ENCODE measurements around the gene FASTKD1. TPM values are rescaled to one million over a fixed set of nuclear protein-coding genes. Genes with fewer than 3 reads are reported as not detected.

The FASTKD1 gene
- total RNA-seq, 1 experiment from 2014 or later = 37.6 TPM

DNA sequence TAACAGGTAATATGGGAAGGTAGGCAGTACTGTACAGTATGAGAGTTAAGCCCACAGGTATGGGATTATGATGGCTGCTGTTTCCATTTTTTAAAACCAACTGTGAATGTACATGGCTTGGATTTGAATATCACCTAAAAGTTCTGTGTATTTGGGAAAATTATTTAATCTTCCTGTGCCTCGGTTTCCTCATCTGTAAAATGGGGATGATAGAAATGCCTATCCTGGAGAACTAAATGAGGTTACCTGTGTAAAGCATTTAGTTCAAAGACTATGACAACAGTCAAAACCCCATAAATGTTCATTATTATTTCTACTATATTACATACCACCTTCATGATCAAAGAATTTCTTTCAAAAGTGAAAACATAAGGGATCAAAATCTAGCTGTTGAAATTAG lies 60.6 kb downstream of the FASTKD1 start:
- intact Hi-C loops (cut with micrococcal nuclease) = no loop called here
- ATAC-seq = no peak
- Histone ChIP-seq H3K4me2 (ENCODE audit: low read length) (no peak overlapping the region), H3K9me3 (ENCODE audit: control insufficient read depth in 1 of 2, insufficient read depth in 1 of 2, low read depth in 1 of 2, low read length in 2 of 2) (no peaks in the 10 kb centered on the region), H3K4me3 (replicated peaks in 1 of 2; ENCODE audit: low read depth in 1 of 2, low read length in 2 of 2) (no peak overlapping the region), H3K27me3 (ENCODE audit: insufficient read depth, low read length) (no peaks in the 10 kb centered on the region), H3K4me1 (ENCODE audit: control insufficient read depth in 1 of 2, insufficient read depth in 2 of 2, low read length in 2 of 2) (peaks cover 7 to 25% of the 10 kb centered on the region in 2 experiments), H3K27ac (ENCODE audit: low read depth, low read length) (no peak overlapping the region), H4K20me1 (ENCODE audit: insufficient read depth) (no peaks in the 10 kb centered on the region), H2AFZ (ENCODE audit: low read depth, low read length, poor library complexity, severe bottlenecking) (no peak overlapping the region), H3K9me2 (ENCODE audit: insufficient read depth) (no peaks in the 10 kb centered on the region), H3K9ac (ENCODE audit: low read length) (no peak overlapping the region), H3K36me3 (ENCODE audit: control insufficient read depth in 1 of 2, insufficient read depth in 2 of 2, low read length in 2 of 2) (no peaks in the 10 kb centered on the region), H3K79me2 (ENCODE audit: insufficient read depth, low read length) (no peaks in the 10 kb centered on the region)
- RAD21 ChIA-PET (ENCODE audit: low non-redundant PET in 1 of 2, low total read pairs in 2 of 2, uncharacterized antibody in 2 of 2, unreplicated experiment in 2 of 2) = no interaction called here
- no peak for TF ChIP-seq FOSL1 (IDR thresholded peaks at IDR 0.05; ENCODE audit: low read depth)
- TF ChIP-seq, protein P1, sequence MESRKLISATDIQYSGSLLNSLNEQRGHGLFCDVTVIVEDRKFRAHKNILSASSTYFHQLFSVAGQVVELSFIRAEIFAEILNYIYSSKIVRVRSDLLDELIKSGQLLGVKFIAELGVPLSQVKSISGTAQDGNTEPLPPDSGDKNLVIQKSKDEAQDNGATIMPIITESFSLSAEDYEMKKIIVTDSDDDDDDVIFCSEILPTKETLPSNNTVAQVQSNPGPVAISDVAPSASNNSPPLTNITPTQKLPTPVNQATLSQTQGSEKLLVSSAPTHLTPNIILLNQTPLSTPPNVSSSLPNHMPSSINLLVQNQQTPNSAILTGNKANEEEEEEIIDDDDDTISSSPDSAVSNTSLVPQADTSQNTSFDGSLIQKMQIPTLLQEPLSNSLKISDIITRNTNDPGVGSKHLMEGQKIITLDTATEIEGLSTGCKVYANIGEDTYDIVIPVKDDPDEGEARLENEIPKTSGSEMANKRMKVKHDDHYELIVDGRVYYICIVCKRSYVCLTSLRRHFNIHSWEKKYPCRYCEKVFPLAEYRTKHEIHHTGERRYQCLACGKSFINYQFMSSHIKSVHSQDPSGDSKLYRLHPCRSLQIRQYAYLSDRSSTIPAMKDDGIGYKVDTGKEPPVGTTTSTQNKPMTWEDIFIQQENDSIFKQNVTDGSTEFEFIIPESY (IDR thresholded peaks at IDR 0.05; ENCODE audit: extremely low read depth, insufficient replicate concordance, low read length) = no peak
- no peak for TF ChIP-seq JUND (IDR thresholded peaks at IDR 0.05)
- no peak for TF ChIP-seq POLR2A (IDR thresholded peaks at IDR 0.05; ENCODE audit: borderline replicate concordance, extremely low read depth, insufficient read depth, insufficient read length)
- TF ChIP-seq SP1 (IDR thresholded peaks at IDR 0.05; ENCODE audit: low read depth) = no peak
- TF ChIP-seq ZFX (IDR thresholded peaks at IDR 0.05) = no peak
- no peak for TF ChIP-seq ELF1 (IDR thresholded peaks at IDR 0.05; ENCODE audit: borderline replicate concordance, low read depth)
- no peak for TF ChIP-seq ZNF274 (IDR thresholded peaks at IDR 0.05; ENCODE audit: low read depth, low read length)
- no peak for TF ChIP-seq YY1 (IDR thresholded peaks at IDR 0.05; ENCODE audit: extremely low read depth, insufficient replicate concordance, low read depth, low read length)
- TF ChIP-seq CBX3 (IDR thresholded peaks at IDR 0.05; ENCODE audit: low read depth) = no peak
- TF ChIP-seq, protein P2, sequence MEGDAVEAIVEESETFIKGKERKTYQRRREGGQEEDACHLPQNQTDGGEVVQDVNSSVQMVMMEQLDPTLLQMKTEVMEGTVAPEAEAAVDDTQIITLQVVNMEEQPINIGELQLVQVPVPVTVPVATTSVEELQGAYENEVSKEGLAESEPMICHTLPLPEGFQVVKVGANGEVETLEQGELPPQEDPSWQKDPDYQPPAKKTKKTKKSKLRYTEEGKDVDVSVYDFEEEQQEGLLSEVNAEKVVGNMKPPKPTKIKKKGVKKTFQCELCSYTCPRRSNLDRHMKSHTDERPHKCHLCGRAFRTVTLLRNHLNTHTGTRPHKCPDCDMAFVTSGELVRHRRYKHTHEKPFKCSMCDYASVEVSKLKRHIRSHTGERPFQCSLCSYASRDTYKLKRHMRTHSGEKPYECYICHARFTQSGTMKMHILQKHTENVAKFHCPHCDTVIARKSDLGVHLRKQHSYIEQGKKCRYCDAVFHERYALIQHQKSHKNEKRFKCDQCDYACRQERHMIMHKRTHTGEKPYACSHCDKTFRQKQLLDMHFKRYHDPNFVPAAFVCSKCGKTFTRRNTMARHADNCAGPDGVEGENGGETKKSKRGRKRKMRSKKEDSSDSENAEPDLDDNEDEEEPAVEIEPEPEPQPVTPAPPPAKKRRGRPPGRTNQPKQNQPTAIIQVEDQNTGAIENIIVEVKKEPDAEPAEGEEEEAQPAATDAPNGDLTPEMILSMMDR (IDR thresholded peaks at IDR 0.05 in 2 of 3, conservative IDR thresholded peaks at IDR 0.05 in 1 of 3; ENCODE audit: borderline replicate concordance in 1 of 3, insufficient read depth in 1 of 3, low read depth in 2 of 3, low read length in 2 of 3) = no peak
- no peak for TF ChIP-seq RAD21 (IDR thresholded peaks at IDR 0.05; ENCODE audit: low read depth)
- TF ChIP-seq, protein P3, sequence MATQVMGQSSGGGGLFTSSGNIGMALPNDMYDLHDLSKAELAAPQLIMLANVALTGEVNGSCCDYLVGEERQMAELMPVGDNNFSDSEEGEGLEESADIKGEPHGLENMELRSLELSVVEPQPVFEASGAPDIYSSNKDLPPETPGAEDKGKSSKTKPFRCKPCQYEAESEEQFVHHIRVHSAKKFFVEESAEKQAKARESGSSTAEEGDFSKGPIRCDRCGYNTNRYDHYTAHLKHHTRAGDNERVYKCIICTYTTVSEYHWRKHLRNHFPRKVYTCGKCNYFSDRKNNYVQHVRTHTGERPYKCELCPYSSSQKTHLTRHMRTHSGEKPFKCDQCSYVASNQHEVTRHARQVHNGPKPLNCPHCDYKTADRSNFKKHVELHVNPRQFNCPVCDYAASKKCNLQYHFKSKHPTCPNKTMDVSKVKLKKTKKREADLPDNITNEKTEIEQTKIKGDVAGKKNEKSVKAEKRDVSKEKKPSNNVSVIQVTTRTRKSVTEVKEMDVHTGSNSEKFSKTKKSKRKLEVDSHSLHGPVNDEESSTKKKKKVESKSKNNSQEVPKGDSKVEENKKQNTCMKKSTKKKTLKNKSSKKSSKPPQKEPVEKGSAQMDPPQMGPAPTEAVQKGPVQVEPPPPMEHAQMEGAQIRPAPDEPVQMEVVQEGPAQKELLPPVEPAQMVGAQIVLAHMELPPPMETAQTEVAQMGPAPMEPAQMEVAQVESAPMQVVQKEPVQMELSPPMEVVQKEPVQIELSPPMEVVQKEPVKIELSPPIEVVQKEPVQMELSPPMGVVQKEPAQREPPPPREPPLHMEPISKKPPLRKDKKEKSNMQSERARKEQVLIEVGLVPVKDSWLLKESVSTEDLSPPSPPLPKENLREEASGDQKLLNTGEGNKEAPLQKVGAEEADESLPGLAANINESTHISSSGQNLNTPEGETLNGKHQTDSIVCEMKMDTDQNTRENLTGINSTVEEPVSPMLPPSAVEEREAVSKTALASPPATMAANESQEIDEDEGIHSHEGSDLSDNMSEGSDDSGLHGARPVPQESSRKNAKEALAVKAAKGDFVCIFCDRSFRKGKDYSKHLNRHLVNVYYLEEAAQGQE (IDR thresholded peaks at IDR 0.05; ENCODE audit: low read depth) = no peak
- TF ChIP-seq TCF7L2 (IDR thresholded peaks at IDR 0.05; ENCODE audit: borderline replicate concordance, extremely low read depth, insufficient read depth, insufficient read length) = no peak
- TF ChIP-seq CEBPB (IDR thresholded peaks at IDR 0.05; ENCODE audit: low read depth) = no peak
- TF ChIP-seq SIN3A (IDR thresholded peaks at IDR 0.05; ENCODE audit: low read depth) = no peak
- no peak for TF ChIP-seq SRF (IDR thresholded peaks at IDR 0.05; ENCODE audit: low read depth)
- CTCF ChIA-PET = no interaction called here
- no TSS peak for BruUV-seq (replicated peaks)
- DNase-seq (ENCODE audit: low read depth, low spot score) = no peak
- POLR2A ChIA-PET = no interaction called here

Measured in HCT116 (cell line).